NK-92 (cell line): ENCODE measurements around the gene KANSL3.

ENCODE experiments used
- DNase-seq: peaks from one replicate; lab custom pipeline; 2025; ENCODE audit not compliant: unreplicated experiment; lab: John Stamatoyannopoulos, UW

KANSL3 gene

GRCh38 chr2:96608469-96609455 lies 29.4 kb downstream of the KANSL3 start:
- no peak for DNase-seq

DNA sequence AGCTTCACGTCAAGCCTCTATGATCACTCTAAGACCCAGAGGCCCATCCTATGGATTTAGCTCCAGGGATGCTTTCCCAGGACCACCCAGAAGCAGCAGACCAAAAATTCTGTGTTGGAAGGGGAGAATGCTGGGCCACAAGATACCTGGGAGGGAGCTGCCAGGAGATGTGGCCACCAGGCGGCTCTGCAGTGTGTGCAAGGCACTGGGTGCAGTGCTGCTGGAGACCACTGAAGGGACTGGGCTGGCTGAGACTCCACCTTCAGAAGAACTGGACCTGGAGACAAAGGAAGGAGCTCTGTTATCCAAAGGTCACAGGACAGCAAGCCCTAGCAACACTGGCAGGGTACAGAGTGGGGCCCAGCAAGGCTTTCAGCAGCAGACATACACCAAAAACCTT lies 34.0 kb downstream of the KANSL3 start:
- no peak for DNase-seq

DNA sequence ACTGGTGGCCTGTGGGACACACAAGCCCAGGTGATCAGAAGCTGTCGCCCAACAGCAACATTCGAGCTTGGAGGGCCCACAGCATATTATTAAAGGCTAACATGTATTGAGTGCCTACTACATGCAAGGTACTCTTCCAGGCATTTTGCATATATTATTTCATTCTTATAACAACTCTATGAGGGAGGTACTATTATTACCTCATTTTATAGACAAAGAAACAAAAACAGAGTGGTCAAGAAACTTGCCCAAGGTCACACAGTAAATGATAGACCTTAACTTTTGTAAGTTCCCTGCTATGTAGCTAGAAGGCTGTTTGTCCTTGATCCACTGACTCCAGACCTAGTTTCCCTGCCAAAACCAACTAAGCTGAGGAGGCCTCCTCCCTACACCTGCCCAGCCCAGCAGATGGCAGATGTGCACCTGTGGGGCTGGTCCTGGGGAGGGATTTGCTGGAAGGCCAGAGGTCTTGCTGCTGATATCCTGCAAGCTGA lies 35.7 kb downstream of the KANSL3 start:
- DNase-seq, result no peak

- DNase-seq, result no peak
Observed at GRCh38 chr2:96601382-96602292, 36.5 kb downstream of the KANSL3 start.

- DNase-seq, result no peak
Observed at GRCh38 chr2:96599941-96600340, 38.2 kb downstream of the KANSL3 start.

DNA sequence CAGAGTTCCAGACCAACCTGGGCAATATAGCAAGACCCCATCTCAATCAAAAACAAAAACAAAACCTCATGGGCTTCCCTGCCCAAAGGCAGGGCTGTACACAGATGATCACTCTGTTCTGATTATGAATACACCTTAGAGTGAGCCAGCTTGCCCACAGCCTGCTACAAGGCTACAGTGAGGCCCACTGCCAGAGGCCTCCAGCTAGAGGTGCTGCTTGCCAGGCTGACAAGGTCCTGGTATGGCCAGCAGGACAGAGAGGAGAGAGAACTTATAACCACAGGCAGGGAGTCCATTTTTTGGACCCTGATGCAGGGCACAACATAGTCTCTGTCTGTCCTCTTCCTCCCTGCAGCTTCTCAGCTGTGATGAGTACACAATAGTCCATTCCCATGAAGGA lies 41.5 kb downstream of the KANSL3 start:
- DNase-seq, result no peak

GRCh38 chr2:96594691-96595152 lies 43.4 kb downstream of the KANSL3 start:
- no peak for DNase-seq

- DNase-seq, result no peak
Observed at GRCh38 chr2:96594282-96594681, 43.8 kb downstream of the KANSL3 start.

DNA sequence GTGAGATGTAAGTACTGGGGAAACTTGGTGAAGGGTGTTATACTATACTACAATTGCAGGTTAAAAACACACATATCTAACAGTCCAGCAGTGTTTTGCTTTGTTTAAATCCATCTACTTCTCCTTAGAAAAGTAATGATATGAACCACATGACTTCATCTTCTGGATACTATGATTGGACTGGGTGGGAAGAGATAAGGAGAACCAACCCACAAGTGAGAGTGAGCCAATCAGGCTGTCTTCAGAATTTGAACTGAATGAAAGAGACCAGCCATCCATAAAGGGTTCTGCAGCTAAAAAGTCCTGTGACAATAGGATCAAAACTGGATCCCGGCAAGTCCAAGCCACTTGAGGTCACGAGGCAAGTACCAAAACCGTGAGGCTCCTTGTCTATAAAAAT lies 46.6 kb downstream of the KANSL3 start:
- DNase-seq, result no peak

- DNase-seq, result no peak
Observed at GRCh38 chr2:96591054-96591453, 47.1 kb downstream of the KANSL3 start.

GRCh38 chr2:96587843-96588242 lies 50.3 kb downstream of the KANSL3 start:
- no peak for DNase-seq

DNA sequence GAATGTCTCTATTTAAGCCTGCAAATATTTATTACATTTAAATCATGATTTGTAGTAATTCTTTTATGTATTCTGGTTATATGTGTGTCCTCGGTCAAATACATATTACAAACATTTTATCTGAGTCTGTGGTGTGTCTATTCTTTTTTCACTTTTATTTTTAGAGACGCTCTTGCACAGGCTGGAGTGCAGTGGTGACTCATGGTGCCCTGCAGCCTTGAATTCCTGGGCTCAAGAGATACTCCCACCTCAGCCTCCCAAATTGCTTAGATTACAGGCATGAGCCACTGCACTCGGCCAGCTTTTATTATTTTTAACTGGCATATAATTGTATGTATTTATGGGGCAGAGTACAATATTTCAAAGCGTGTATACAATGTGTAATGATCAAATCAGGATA lies 54.1 kb downstream of the KANSL3 start:
- DNase-seq, result no peak

- no peak for DNase-seq
Observed at GRCh38 chr2:96580771-96581170, 57.3 kb downstream of the KANSL3 start.

DNA sequence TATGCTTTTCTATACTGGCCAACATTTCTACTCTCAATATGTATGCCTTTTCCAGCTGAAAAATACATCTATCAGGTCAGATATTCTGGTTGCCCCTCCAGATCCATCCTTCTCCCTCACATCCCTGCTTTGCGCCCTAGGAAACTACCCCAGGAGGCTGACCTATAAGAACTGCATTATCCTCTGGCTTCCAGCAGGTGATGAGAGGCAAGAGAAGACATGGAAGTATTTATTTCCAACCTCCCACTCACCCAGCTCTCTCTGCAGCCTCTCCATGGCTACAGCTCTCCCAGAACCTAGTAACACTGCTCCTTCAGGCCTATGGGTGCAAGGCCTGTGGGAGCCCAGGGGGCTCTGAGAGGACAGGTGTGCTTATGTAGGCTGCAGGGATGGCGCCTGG lies 58.7 kb downstream of the KANSL3 start:
- no peak for DNase-seq

GRCh38 chr2:96578731-96579130 lies 59.4 kb downstream of the KANSL3 start:
- DNase-seq, result no peak

DNA sequence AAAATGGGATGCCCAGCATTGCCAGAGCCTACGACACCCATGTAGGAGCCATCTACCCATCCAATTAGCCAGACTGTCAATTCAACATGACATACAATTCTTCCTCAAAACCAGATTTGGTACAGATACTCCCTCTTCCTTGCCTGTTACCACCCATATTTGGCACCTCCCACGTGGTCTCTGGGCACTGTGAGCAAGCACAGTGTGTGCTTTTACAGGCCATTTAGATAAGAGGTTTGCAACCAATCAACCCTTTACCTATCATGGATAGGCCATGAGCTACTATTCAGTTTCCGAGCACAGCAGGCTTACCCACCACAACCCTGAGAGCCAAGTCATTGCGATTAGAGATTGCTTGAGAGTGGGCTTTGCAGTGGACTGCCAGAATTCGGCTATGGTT lies 60.6 kb downstream of the KANSL3 start:
- no peak for DNase-seq

- DNase-seq, result no peak
Observed at GRCh38 chr2:96575785-96576456, 62.2 kb downstream of the KANSL3 start.

DNA sequence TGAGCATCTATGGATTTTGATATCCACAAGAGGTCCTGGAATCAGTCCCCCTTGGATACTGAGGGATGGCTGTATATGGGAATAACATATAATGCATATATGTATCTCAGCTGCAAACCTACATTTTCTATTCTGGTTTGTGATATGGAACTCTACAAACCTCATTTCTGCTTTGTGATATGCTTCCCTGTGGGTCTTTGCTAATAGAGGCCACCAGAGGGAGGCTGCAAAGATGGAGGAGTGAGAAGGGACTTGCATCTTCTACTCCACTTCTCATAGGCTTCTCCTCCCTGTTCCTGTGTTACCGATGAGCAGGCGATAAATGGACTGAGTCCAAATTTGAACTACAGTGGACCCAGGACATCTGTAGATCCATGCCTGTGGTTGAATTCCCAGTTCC lies 63.7 kb downstream of the KANSL3 start:
- no peak for DNase-seq

- no peak for DNase-seq
Observed at GRCh38 chr2:96568094-96568493, 70.0 kb downstream of the KANSL3 start.

- DNase-seq, result no peak
Observed at GRCh38 chr2:96565111-96565510, 73.0 kb downstream of the KANSL3 start.

DNA sequence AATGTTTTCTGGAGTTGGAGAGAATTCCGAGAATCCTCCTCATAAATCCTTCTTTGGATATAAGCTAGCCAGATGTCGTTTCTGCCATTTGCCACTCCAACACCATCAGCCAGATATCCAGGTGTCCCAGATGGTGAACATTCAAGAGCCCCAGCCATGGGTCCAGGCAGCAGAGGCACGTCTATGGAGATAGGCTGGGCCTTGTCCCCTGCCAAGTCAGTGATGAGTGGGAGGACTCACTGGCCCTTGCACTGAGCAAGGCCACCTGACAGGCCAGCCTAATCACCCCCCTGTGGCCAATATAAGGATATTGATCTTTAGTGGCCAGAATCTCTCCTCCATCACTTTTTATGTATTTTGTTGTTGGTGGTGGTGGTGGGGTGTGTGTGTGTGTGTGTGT lies 73.5 kb downstream of the KANSL3 start:
- no peak for DNase-seq
